HG03442 (cell line): ENCODE results near the gene YWHAQ.

Experiments used
- ATAC-seq: cut with Tn5 transposase; IDR thresholded peaks from one replicate; pipeline ENCODE4 v1.9.1; 2021; ENCODE audit warnings: mild to moderate bottlenecking, moderate library complexity; ENCODE audit not compliant: unreplicated experiment

The YWHAQ gene

DNA sequence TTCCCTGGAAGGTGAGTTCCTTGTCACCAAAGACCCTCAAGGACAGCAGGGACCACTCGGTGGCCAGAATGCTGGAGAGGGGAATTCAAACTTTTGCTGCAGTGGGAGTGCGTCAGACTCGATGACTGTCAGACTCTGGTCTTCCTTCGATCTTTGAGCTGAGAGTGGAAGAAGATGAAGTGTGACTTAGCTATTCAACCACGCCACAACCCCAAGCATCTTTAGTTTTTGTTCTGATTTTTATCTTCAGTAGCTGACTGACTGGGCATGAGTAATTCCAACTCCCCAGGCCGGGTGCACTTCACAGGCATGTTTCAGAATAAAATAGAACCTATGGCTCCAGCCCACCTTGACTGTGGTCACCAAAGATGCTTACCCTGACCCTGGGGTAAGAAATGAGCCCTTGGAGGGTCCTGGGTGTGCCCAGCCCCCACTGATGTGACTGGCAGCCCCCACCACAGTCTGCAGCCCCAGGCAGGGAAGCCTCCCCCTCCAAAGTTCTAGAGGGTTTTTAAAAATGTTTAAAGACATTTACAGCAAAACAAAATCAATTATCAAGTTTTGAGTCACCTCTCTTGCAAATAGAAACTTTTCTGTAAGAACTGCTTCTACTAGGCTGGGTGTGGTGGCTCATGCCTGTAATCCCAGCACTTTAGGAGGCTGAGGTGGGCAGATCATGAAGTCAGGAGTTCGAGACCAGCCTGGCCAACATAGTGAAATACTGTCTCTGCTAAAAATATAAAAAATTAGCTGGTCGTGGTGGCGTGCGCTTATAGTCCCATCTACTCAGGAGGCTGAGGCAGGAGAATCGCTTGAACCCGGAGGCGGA lies 24.9 kb upstream of the YWHAQ start:
- peak; percentile 47 for ATAC-seq

DNA sequence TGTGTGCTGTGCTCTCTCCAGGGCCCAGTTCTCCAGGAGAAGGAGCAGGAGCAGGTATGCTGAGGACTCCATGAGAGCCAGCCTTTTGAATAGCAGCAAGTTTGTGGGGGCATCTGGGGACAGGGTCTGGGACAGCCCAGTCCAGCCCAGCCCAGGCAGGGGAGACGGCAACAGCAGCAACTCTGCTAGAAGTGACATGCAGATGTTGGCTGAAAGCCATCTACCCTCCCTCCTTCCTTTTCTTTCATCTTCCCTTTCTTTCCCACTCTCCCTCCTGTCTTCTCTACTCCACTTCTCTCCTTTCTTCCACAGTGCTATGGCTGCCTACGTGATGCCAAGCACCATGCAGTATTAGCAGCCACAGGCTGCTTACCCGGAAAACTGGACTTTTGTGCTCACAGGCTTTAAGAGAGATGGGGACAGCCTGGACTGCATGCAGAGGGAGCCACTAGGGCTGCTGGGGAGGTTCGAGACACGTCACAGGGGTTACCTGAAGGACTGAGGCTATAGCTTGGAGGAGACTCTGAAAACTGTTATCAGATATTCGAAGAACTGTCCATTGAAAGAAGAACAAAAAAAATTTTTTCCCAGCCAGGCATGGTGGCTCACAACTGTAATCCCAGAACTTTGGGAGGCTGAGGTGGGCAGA lies 23.8 kb upstream of the YWHAQ start:
- ATAC-seq: no peak

DNA sequence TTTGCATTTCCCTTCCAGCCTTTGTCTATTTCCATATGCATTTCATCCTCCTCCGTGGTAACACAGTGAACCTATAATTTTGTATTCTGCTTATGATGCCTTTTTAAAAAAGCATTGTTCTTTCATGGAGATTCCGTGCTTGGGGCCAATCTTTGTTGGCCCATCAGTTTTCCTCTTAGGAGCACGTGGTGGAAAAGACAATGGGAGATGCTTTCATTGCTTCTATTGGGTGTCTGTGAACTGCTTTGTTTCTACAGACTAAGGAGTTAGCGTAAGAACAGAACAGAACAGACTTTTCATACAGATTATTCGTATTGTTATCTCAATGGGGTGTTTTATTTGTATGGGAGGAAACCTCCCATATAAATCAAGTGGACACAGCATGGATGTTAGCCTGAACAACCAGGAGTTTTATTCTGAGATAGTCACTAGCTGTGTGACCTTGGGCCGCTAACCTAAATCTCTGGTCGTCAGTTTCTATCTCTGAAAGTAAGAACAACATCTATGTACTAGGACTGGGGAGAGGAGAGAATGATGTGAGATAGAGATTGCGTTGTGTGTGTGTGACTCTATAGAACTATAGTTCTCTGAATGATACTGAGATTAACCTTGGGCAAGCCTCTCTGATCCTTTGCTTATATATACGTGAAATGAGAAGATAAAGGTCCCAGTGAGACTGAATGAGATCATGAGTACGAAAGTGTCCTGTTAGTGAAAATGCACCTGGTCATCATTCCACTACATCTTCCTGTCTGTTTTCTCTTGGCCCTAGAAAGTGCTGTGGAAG lies 22.9 kb upstream of the YWHAQ start:
- no peak for ATAC-seq

DNA sequence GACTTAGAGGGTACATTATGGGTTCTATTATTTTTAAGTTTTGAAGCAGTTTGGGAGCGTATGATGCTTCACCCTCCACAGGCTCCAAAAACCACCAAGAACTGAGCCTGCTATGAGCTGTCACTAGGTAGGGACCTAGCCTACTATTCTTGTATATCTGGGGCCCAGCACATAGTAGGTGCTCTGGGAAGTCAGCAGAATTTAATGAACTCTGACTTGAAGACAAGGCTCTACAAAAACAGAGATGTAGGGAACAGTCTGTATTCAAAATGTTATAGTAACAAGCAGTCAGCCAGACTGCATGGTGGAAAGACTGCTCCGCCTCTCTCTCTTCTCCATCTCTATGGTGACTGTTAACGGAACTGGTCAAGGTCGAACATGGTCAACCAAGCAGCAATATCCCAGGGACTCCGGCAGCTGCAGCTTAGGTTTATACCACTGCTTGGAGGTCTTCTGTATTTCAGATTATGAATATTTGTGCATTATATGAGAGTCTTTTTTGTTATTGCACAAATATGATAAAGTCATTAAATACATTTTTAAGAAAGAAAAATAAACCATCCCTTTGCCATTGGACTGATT lies 22.2 kb upstream of the YWHAQ start:
- no peak for ATAC-seq

DNA sequence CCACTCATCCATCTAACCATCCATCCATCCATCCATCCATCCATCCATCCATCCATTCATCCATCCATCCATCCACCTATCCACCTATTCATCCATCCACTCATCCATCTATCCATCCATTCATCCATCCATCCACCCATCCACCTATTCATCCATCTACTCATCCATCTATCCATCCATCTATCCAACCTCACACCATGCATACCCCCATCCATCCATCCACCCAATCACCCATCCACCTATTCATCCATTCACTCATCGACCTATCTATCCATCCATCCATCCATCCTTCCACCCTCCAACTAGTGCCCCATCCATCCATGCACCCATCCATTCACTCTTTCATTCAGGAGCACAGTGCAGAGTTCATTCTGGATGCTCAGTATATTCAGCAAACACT lies 21.5 kb upstream of the YWHAQ start:
- no peak for ATAC-seq

DNA sequence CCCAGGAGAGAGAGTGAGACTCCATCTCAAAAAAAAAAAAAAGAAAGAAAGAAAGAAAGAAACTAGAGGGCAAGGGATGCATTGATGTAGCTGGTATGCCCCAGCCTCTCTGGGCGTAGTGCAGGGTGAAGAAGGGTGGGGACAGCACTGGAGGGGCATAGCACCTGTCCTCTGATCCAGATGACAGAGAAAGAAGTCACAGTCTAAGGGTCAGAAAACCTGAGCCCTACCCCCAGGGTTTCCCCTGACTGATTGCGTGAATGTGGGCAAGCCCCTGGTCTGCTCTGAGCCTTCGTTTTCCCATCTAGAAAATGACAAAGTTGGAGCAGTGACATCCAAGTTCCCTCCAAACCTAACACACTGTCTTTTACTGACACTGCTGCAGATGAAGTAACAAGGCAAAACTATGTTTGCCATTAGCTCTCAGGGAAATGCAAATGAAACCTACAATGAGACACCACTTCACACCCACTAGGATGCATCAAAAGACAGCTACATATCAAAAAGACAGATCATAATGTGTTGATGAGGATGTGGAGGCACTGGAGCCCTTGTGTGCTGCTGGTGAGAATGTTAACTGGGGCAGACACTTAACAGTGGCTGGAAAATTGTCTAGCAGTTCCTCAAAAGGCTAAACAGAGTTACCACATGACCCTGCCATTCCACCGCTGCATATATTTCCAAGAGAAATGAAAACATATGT lies 19.5 kb upstream of the YWHAQ start:
- ATAC-seq: no peak

DNA sequence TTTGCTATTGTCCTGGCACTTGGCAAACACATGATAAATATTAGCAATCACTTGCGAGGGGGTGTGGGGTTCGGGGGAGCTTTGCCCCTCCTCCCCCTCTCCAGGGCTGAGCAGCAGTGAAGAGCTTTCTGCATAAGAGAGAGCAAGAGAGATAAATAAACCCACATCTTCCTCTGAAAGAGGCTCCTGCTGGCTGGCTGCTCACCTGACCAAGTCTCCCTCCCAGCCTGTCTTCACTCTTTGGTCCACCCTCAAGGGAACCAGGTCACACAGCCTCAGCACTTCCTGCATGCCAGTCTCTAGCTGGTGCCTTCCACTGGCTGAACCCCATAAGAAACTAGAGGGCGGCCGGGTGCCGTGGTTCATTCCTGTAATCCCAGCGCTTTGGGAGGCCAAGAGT lies 18.5 kb upstream of the YWHAQ start:
- no peak for ATAC-seq

DNA sequence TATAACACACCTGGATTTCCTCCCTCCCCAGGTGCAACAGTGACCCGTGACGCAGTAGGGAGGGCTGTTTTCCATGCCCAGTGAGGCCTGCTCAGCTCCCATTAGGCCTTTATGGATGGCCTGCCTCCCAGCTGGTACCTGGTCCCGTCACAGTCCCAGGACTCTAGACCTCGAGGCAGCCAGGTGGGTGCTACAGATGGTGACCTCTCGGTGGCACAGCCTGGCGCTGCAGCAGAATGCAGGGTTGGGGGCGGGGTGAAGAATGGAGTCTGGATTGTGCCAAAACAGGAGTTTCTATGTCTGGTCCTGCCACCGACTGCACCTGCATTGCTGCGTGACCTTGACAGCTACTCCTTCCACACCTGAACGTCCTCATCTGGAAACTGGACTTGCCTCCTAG lies 18.0 kb upstream of the YWHAQ start:
- ATAC-seq: no peak

DNA sequence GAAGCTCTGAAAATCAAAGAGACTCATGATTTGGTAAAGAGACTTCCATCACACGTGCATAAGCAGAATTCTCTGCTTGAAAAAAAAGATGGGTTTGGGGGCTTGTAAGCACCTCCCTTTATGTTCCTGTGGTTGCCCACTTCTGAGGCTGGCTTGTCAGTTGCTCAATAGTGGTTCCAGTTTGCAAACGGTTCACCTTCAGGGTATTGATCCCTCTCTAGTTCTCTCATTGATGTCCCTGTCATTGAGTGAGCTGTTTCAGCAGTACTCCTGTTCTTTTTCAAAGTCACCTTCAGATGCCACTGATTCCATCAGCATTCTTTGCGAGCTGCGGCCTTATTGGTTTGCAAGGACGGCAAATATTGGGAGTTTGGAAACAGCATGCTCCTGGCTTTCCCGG lies 17.1 kb upstream of the YWHAQ start:
- no peak for ATAC-seq

DNA sequence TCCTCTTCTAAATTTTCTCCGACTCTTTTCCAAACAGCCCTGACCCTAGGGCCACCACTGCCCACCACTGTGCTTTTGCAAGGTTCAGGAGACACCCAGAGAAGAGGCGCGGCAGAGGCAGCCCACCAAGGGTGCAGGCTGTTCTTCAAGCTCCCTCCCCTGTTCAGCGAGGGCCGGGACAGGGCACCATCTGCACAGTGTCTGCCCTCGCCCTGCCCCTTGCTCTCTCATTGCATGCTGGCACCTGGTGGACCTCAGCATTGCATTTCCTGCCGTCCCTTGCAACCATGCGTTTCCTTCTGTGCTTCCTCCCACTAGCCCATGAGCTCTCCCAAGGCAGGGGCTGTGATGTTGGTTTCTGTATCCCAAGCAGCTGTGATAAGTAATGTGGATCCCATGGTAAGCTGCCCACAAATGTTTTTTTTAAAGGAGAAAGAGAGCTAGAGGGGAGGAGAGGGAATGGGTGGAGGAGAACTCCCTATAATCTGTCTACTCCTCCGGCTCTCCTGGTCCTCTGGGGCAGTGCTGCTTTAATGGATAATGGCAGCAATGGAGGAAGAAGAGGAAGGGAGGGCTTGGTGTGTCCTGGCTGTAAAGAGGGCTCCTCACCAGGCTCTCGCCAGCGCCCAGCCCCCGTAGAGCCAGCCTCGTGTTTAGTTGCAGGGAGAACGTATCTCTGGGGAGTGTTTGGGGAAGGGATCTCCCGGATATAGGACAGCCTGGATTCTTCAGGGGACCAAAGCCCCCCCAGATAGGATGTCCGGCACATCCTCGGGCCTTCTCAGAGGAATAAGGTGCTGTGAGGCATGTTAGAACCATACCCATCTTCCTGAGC lies 15.6 kb upstream of the YWHAQ start:
- no peak for ATAC-seq

DNA sequence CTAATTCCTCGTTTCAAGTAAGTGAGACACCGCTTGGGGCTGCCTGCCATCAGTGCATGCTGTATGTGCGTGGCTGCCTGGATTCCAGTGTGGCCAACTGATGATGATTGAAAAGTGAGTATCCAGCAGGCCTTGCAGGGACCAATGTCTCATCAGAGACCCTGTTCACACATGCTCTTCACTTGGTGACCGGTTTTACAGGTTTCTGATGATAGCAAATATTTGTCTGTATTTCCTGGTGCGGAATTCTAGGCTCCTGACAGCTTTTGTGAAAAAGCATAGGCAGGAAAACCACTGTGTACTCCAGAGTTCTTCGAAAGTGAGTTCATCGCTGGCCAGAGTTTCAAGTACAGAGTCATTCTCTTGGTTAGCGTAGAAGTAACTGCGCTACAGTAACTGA lies 13.8 kb upstream of the YWHAQ start:
- no peak for ATAC-seq

DNA sequence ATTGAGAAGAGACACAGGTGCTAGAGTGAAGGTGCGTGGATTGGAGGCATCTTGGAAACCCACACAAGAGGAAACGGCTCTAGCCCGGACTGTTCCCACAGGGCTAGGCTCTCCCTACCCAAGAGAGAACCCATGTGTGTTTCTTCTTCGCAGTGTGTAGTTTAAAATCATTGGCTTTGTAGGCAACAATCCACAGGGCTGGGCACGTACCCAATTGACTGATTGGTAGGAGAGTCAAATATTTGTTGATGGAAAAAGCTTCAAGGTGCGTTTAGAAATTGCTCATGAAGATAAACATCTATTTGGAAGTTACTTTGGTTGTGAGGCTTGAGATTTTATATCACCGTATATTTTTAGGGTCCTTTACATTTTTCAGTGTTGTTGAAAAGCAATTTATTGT lies 13.2 kb upstream of the YWHAQ start:
- ATAC-seq: no peak

DNA sequence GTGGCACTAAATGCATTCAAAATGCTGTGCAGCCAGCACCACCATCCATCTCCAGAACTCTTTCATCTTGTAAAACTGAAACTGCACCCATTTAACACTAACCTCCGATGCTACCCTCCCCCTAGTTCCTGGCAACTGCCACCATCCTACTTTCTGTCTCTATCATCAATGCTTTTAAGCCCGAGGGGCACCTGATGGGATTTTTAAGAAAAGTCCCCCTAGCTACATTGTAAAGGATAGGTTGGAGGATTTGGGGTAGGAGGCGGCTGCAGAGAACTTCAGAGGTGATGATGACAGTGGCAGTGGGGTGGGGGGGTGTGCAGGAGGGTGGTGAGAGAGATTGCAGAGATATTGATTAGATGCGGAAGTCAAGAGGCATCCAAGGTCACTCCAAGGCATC lies 10.8 kb upstream of the YWHAQ start:
- ATAC-seq: no peak

DNA sequence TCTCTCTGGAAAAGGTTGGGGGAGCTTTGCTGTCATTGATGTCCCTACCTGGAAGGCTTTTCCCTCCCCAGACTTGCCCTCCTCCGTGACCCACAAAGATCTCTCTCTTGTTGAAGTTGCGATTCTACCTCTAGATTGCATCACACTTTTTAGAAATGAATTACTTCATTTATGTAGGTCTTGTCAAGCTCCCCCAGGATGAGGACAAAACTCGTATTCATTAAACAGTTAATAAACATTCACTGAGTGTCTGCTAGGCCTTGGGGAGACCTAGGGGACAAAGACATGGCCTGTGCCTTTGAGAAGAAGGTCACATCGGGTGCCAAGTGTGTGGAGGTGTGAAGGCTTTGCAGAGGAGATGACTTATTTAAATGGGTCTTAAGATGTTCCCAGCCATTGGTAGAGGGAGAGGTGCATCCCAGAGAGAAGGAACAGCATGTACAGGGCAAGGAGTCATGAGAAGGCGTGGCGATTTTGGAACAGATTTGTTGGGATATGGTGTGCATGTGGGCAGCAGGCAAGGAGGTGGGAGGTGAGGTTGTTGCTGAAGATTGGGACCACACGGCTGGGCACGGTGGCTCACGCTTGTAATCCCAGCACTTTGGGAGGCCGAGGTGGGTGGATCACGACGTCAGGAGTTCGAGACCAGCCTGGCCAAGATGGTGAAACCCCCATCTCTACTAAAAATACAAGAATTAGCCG lies 9.8 kb upstream of the YWHAQ start:
- no peak for ATAC-seq

DNA sequence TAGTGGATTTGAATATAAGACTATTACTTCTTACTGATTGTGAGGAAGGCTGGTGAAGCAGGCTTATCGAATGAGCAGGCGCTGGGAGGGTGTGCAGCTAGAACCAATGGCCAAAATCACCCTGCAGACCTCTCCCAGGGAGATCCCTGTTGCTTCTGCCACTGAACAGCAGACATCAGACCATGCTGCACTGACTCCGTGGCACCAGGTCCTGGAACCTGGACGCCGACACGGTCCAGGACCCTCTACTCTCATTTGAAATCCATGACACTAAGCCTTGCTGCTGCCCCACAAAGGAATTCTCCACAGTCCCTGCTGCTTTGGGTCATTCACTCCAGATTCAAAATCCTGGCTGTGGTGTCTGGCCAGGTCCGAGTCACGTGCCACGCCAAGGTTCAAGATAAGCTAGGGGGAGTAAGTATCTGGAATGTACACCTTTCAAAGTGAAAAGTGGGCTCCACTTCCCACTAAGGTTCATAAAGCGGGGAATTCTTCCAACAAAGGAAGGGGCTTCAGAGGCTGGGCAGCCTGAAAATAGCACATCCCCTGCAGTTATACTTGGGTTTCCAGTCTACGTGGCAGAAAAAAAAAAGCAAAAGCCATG lies 9.0 kb upstream of the YWHAQ start:
- no peak for ATAC-seq

DNA sequence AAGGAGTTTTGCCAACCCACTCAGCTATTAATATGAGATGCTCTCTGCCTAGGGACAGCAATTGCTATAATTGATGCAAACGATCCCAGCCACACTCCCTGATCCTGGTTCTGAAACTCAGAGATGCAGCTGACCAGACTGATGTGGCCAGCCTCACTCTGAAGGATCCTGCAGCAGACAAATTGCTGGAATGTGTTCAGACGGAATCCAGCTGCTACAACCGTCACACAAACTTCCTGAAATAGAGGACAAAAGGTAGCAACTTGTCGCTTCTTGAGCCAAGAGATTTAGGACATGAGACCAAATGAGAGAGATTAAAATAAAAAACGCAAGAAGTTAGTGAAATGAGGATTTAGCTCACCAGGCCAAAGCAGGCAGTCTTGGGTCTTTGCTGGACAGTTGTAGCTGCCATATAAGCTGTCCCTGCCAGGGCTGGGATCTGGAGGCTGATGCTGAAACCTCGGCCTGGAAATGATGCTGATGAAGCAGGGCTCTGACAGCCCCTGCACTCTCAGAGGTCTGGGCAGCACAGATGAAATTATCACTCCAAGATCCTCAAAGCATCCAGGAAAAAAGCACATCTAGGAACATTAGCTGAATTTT lies 8.3 kb upstream of the YWHAQ start:
- ATAC-seq: no peak

DNA sequence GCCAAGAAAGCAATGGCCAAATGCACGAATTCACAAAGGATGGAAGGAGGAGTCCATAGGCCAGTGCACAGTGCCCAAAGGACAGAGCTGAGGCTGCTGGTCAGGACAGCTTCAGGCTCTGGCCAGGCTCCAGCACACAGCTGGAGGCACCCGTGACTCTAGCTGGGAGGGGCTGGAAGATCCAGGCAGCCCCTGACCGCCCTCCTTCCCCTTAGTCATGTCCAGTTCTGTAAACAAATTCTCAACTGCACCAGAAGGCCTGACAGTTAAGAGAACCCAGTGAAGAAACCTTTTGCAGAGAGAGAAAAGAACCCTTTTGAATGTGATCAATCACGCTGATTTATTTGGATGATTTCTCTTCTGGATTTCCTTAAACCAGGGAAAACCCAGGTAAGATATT lies 7.7 kb upstream of the YWHAQ start:
- no peak for ATAC-seq

DNA sequence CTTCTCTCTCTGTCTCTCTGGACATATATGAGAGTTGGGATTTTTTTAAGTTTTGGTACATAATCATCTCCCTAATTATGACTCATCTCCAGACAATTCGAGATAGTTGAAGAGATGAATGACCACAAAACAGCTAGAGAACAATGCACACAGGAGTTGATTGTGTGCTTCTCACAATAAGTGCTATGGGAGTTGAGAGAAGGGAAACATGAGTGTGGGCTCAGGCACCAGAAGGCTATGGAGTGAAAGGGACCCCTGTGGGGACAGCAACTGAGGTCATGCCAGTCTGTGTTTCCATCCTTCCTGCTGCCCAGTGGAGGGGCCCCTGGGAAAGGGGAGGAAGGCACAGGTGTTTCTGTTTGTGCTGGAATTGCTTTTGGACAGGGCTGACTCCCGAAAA lies 6.5 kb upstream of the YWHAQ start:
- ATAC-seq: no peak

DNA sequence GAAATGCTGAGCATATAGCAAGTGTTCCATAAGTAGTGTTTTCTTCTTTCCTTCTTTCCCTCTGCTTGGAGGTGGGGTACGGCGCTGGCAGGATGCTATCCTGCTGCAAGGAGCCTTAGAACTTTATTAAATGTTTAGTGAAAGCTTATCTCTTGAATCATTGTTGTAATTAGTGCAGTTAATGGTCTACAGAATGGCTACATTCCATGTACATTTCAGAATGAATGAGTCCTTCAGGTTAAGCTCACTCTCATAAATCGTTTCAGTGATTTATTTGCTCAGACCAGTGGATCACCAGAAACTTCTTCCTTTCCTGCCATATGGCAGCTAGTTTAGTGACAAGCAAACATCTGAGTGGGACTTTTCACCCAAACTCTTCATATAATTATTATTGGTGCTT lies 3.3 kb upstream of the YWHAQ start:
- no peak for ATAC-seq
